HUES48 (cell line): ENCODE measurements around the gene CD248.
A peak's percentile ranks its signal among the peaks of the same experiment; 100 is the strongest.

Source experiments
- H3K27ac ChIP-seq: one replicate; pipeline ENCODE4 v1.7.0; 2013; ENCODE audit warnings: low read depth, low read length, inconsistent platforms
- H3K27me3 ChIP-seq: 2 replicates; pipeline ENCODE4 v1.6.1; 2013; ENCODE audit warnings: mild to moderate bottlenecking, low read length; ENCODE audit not compliant: control insufficient read depth, insufficient read depth
- H3K36me3 ChIP-seq: 2 replicates; pipeline ENCODE4 v1.6.1; 2013; ENCODE audit warnings: low read length; ENCODE audit not compliant: control insufficient read depth, insufficient read depth
- H3K4me1 ChIP-seq: 2 replicates; pipeline ENCODE4 v1.6.1; 2013; ENCODE audit warnings: mild to moderate bottlenecking, low read length; ENCODE audit not compliant: control insufficient read depth, insufficient read depth
- H3K4me3 ChIP-seq: 2 replicates; pipeline ENCODE4 v1.5.1; 2013; ENCODE audit warnings: mild to moderate bottlenecking, low read depth, low read length
- H3K9ac ChIP-seq: 2 replicates; pipeline ENCODE4 v1.6.1; 2013; ENCODE audit warnings: mild to moderate bottlenecking, low read depth, low read length, moderate library complexity
- H3K9me3 ChIP-seq: 2 replicates; pipeline ENCODE4 v1.6.1; 2013; ENCODE audit warnings: low read length; ENCODE audit not compliant: control insufficient read depth, insufficient read depth

Gene CD248, protein sequence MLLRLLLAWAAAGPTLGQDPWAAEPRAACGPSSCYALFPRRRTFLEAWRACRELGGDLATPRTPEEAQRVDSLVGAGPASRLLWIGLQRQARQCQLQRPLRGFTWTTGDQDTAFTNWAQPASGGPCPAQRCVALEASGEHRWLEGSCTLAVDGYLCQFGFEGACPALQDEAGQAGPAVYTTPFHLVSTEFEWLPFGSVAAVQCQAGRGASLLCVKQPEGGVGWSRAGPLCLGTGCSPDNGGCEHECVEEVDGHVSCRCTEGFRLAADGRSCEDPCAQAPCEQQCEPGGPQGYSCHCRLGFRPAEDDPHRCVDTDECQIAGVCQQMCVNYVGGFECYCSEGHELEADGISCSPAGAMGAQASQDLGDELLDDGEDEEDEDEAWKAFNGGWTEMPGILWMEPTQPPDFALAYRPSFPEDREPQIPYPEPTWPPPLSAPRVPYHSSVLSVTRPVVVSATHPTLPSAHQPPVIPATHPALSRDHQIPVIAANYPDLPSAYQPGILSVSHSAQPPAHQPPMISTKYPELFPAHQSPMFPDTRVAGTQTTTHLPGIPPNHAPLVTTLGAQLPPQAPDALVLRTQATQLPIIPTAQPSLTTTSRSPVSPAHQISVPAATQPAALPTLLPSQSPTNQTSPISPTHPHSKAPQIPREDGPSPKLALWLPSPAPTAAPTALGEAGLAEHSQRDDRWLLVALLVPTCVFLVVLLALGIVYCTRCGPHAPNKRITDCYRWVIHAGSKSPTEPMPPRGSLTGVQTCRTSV

GRCh38 chr11:66316849-66317251, at the start of gene CD248:
CD248 (minus strand) TSS chr11:66317044; CDS start chr11:66317027, 17 bp downstream.
- H3K27ac ChIP-seq, result peak within 1 kb of the TSS; percentile 81
- no peak within 1 kb of the TSS for H3K9ac ChIP-seq

GRCh38 chr11:66365711-66366619, 49.1 kb upstream of the CD248 start:
- Histone ChIP-seq H3K9ac (no peak overlapping the region), H3K4me3 (no peak overlapping the region), H3K36me3 (peaks cover 77% of the 10 kb centered on the region)

More at GRCh38 chr11:66316849-66317251, at the start of gene CD248:
- H3K4me3 ChIP-seq, result peak within 1 kb of the TSS; percentile 23; the same call in 1 of the 2 replicates
- no peaks in the 10 kb centered on the region; the same call in 1 of the 2 replicates for H3K27me3 ChIP-seq
- no peaks in the 10 kb centered on the region for H3K36me3 ChIP-seq
- H3K9me3 ChIP-seq, result no peaks in the 10 kb centered on the region
- peaks cover 20% of the 10 kb centered on the region for H3K4me1 ChIP-seq

GRCh38 chr11:66365166-66365565, 48.3 kb upstream of the CD248 start:
- H3K9me3 ChIP-seq, result no peaks in the 10 kb centered on the region
- H3K27me3 ChIP-seq, result no peaks in the 10 kb centered on the region
- no peak overlapping the region for H3K4me3 ChIP-seq
- H3K36me3 ChIP-seq, result peaks cover 77% of the 10 kb centered on the region
- no peak overlapping the region for H3K9ac ChIP-seq
- H3K27ac ChIP-seq, result no peak overlapping the region
- H3K4me1 ChIP-seq, result peaks cover 8% of the 10 kb centered on the region

More at GRCh38 chr11:66365711-66366619, 49.1 kb upstream of the CD248 start:
- H3K27me3 ChIP-seq, result no peaks in the 10 kb centered on the region
- H3K4me1 ChIP-seq, result peaks cover 10% of the 10 kb centered on the region
- H3K9me3 ChIP-seq, result no peaks in the 10 kb centered on the region
- H3K27ac ChIP-seq, result no peak overlapping the region

GRCh38 chr11:66363805-66364535, 47.1 kb upstream of the CD248 start:
- H3K9ac ChIP-seq, result no peak overlapping the region
- no peak overlapping the region for H3K27ac ChIP-seq
- H3K9me3 ChIP-seq, result no peaks in the 10 kb centered on the region
- no peak overlapping the region for H3K4me3 ChIP-seq
- H3K27me3 ChIP-seq, result no peaks in the 10 kb centered on the region
- no peaks in the 10 kb centered on the region for H3K4me1 ChIP-seq
- H3K36me3 ChIP-seq, result peaks cover 68% of the 10 kb centered on the region

DNA sequence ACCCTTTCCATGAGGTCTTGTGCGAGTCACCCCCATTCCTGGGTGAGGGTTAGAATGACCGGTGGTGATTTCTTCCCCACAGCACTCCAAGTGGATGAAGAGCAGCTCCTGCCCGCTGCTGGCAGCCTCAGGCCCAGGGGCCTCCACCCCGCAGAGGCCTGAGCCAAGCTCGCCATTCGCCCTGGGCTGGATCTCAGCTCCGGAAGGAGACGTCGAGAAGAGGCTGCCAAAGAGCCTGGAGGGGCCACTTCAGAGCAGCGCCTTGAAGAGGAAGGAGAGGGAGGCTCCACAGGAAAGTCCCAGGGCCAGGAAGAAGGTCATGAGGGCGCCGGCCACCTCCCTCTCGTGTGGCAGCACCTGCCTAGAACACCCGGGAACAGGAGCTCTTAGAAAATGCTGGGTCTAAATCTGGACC, 46.4 kb upstream of the CD248 start:
- Histone ChIP-seq H3K4me1 (no peaks in the 10 kb centered on the region), H3K36me3 (peaks cover 60% of the 10 kb centered on the region), H3K9me3 (no peaks in the 10 kb centered on the region), H3K27ac (no peak overlapping the region), H3K4me3 (no peak overlapping the region), H3K27me3 (no peaks in the 10 kb centered on the region), H3K9ac (no peak overlapping the region)

DNA sequence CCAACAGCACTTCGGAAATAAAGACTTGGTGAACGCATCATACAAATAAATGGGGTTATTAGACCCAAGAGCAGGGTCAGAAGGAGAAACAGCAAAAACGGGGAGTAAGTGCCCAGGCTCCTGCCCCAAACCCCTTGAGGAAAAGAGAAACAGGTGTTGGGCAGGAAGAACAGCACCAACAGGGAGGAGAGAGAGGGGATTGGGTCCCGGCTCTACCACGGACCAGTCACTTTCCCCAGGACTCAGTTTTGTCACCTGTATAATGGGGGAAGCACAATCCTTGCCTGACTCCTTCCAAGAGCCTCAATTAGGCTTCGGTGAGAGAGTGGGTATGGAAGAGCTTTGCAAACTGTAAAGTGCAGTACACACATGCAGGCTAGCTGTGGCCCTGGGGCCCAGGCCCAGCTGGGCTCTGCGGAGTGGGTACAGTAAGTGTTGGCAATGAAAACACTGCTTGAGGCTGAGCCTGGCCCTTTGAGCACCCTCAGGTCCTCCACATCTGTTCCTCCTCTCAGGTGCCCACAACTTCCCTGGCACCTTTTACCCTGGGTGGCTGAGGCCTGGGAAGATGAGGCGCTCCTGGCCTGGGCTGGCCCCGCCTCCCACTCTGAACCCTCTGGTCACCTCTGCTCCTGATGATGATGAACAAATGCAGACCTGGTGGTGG, 45.8 kb upstream of the CD248 start:
- H3K27ac ChIP-seq, result no peak overlapping the region

GRCh38 chr11:66361502-66361941, 44.7 kb upstream of the CD248 start:
- Histone ChIP-seq H3K27ac (no peak overlapping the region), H3K4me1 (no peaks in the 10 kb centered on the region), H3K27me3 (no peaks in the 10 kb centered on the region), H3K9ac (no peak overlapping the region), H3K4me3 (no peak overlapping the region), H3K36me3 (peaks cover 43% of the 10 kb centered on the region), H3K9me3 (no peaks in the 10 kb centered on the region)

More for the DNA sequence above, 45.8 kb upstream of the CD248 start:
- no peaks in the 10 kb centered on the region for H3K4me1 ChIP-seq
- no peaks in the 10 kb centered on the region for H3K27me3 ChIP-seq
- H3K9me3 ChIP-seq, result no peaks in the 10 kb centered on the region
- no peak overlapping the region for H3K4me3 ChIP-seq
- H3K9ac ChIP-seq, result no peak overlapping the region
- H3K36me3 ChIP-seq, result peaks cover 54% of the 10 kb centered on the region

- peak overlapping the region; percentile 33 for H3K27ac ChIP-seq
- H3K36me3 ChIP-seq, result peaks cover 34% of the 10 kb centered on the region
- H3K27me3 ChIP-seq, result no peaks in the 10 kb centered on the region
Measured at GRCh38 chr11:66360406-66361073, 43.7 kb upstream of the CD248 start.

DNA sequence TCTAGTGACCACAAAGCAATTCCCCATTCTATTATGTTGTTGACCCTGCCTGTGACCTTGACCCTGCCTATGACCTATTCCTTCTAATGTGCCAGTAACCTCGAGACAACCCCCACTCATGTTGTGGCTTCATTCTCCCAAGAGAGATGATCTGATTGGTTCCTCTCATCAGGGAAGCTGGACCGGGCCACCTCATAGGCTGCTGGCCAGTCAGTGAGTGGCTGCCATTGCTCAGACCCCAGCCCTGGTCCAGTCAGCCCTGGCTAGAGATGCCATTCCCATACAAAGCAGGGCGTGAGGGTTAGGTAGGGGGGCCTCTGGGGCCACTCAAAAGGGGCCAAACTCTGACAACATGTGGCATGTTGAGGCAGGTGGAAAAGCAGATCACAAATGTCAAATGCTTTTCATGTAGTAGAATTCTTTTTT, 42.8 kb upstream of the CD248 start:
- no peak overlapping the region for H3K27ac ChIP-seq
- peaks cover 25% of the 10 kb centered on the region for H3K36me3 ChIP-seq
- no peaks in the 10 kb centered on the region for H3K4me1 ChIP-seq

More at GRCh38 chr11:66360406-66361073, 43.7 kb upstream of the CD248 start:
- no peak overlapping the region for H3K4me3 ChIP-seq
- no peaks in the 10 kb centered on the region for H3K4me1 ChIP-seq
- no peak overlapping the region for H3K9ac ChIP-seq
- H3K9me3 ChIP-seq, result no peaks in the 10 kb centered on the region

More for the DNA sequence above, 42.8 kb upstream of the CD248 start:
- Histone ChIP-seq H3K9ac (no peak overlapping the region), H3K9me3 (no peaks in the 10 kb centered on the region), H3K4me3 (no peak overlapping the region), H3K27me3 (no peaks in the 10 kb centered on the region)
